HCT116 (cell line): ENCODE data around the gene DND1. TPM values are rescaled to one million over a fixed set of nuclear protein-coding genes. Genes with fewer than 3 reads are reported as not detected.

ENCODE experiments used
- ATAC-seq: fragments of 200-7000 bp; cut with Tn5 transposase; 2 replicates; pipeline ENCODE4 v1.9.1; 2020; ENCODE audit warnings: mild to moderate bottlenecking, moderate library complexity
- BruUV-seq: library from RNA; stranded (reverse); fragments of 400-500 nt; replicated peaks from 2 replicates; lab custom pipeline; 2021; lab: Mats Ljungman, UMichigan
- CTCF ChIA-PET: fragments of 300-600 bp; sonication (Branson Sonifier 250); formaldehyde crosslinking; loops from one replicate; lab custom pipeline; 2021; ENCODE audit warnings: antibody characterized with exemption; lab: Charles Lee
- POLR2A ChIA-PET: fragments of 300-600, 350-600 bp; sonication (Branson Sonifier 250); formaldehyde crosslinking; loops from one replicate; lab custom pipeline; 2021; ENCODE audit warnings: antibody characterized with exemption; lab: Charles Lee
- RAD21 ChIA-PET, 2 experiments: fragments of 300-600 bp; sonication (Branson Sonifier 250); formaldehyde crosslinking; loops; one replicate each; lab custom pipeline; 2023; ENCODE audit warnings: low total read pairs in 2 of 2; ENCODE audit not compliant: uncharacterized antibody in 2 of 2, unreplicated experiment in 2 of 2, low non-redundant PET in 1 of 2; lab: Charles Lee
- DNase-seq: peaks from one replicate; pipeline ENCODE4 v3.0.0-alpha.2; 2010; ENCODE audit warnings: low read depth, low spot score
- H2AFZ ChIP-seq: fragments of 200-600 bp; shearing (Covaris generic), sonication (generic); 2 replicates; pipeline ENCODE4 v1.6.1; 2017; ENCODE audit warnings: low read depth, mixed run types, mixed read lengths, antibody characterized with exemption, low read length; ENCODE audit not compliant: poor library complexity, severe bottlenecking
- H3K27ac ChIP-seq: 2 replicates; pipeline ENCODE4 v1.5.1; 2012; ENCODE audit warnings: low read depth, low read length
- H3K27me3 ChIP-seq: fragments of 200-600 bp; sonication (generic); 2 replicates; pipeline ENCODE4 v1.6.1; 2016; ENCODE audit warnings: mixed run types, low read length, mixed read lengths; ENCODE audit not compliant: insufficient read depth
- H3K36me3 ChIP-seq, 2 experiments: fragments of 200-500 bp in 1 of 2; fragments of 200-600 bp in 1 of 2; sonication (Bioruptor generic) in 1 of 2; sonication (generic) in 1 of 2; 2 replicates each; pipeline versions ENCODE4 v1.5.1 to v1.6.1; 2014 to 2016; ENCODE audit warnings: low read length in 2 of 2, inconsistent platforms in 1 of 2, mixed read lengths in 1 of 2, mixed run types in 1 of 2; ENCODE audit not compliant: insufficient read depth in 2 of 2, control insufficient read depth in 1 of 2
- H3K4me1 ChIP-seq, 2 experiments: fragments of 200-600 bp in 1 of 2; sonication (generic) in 1 of 2; 2 replicates each; pipeline versions ENCODE4 v1.5.1 to v1.6.1; 2012 to 2017; ENCODE audit warnings: low read length in 2 of 2, inconsistent platforms in 1 of 2, mild to moderate bottlenecking in 1 of 2, mixed read lengths in 1 of 2, mixed run types in 1 of 2, moderate library complexity in 1 of 2; ENCODE audit not compliant: insufficient read depth in 2 of 2, control insufficient read depth in 1 of 2
- H3K4me2 ChIP-seq: fragments of 200-600 bp; sonication (generic); 2 replicates; pipeline ENCODE4 v1.6.1; 2017; ENCODE audit warnings: mixed run types, low read length, mixed read lengths
- H3K4me3 ChIP-seq, 2 experiments: fragments of 200-600 bp in 1 of 2; sonication (generic) in 1 of 2; replicated peaks in 1 of 2; 2 replicates each; pipeline ENCODE4 v1.5.1; 2011 to 2016; ENCODE audit warnings: low read length in 2 of 2, control low read depth in 1 of 2, low read depth in 1 of 2, mild to moderate bottlenecking in 1 of 2, mixed read lengths in 1 of 2, mixed run types in 1 of 2
- H3K79me2 ChIP-seq: fragments of 200-600 bp; sonication (generic); 2 replicates; pipeline ENCODE4 v1.6.1; 2017; ENCODE audit warnings: mild to moderate bottlenecking, mixed run types, low read length, moderate library complexity, mixed read lengths; ENCODE audit not compliant: insufficient read depth
- H3K9ac ChIP-seq: fragments of 200-600 bp; sonication (generic); 2 replicates; pipeline ENCODE4 v1.6.1; 2016; ENCODE audit warnings: low read length, mixed read lengths
- H3K9me2 ChIP-seq: fragments of 200-600 bp; sonication (generic), shearing (Covaris generic); 2 replicates; pipeline ENCODE4 v1.6.1; 2017; ENCODE audit warnings: mixed run types, mild to moderate bottlenecking, moderate library complexity; ENCODE audit not compliant: insufficient read depth
- H3K9me3 ChIP-seq, 2 experiments: fragments of 200-500 bp in 1 of 2; fragments of 200-600 bp in 1 of 2; sonication (Bioruptor generic) in 1 of 2; sonication (generic) in 1 of 2; 2 replicates each; pipeline ENCODE4 v1.6.1; 2014 to 2017; ENCODE audit warnings: low read length in 2 of 2, mixed read lengths in 2 of 2, inconsistent platforms in 1 of 2, low read depth in 1 of 2, mild to moderate bottlenecking in 1 of 2, mixed run types in 1 of 2, moderate library complexity in 1 of 2; ENCODE audit not compliant: control insufficient read depth in 1 of 2, insufficient read depth in 1 of 2
- H4K20me1 ChIP-seq: fragments of 200-600 bp; sonication (generic), shearing (Covaris generic); 2 replicates; pipeline ENCODE4 v1.6.1; 2017; ENCODE audit warnings: mixed run types, mild to moderate bottlenecking, moderate library complexity; ENCODE audit not compliant: insufficient read depth
- ATF3 ChIP-seq: IDR thresholded peaks from 2 replicates; pipeline ENCODE4 v1.6.1; 2012
- CBX3 ChIP-seq: IDR thresholded peaks from 2 replicates; pipeline ENCODE4 v1.6.1; 2012; ENCODE audit warnings: low read depth
- CEBPB ChIP-seq: IDR thresholded peaks from 2 replicates; pipeline ENCODE4 v1.6.1; 2012; ENCODE audit warnings: low read depth
- CTCF ChIP-seq, 3 experiments: fragments of 200-600 bp in 1 of 3; sonication (generic) in 1 of 3; IDR thresholded peaks in 2 of 3; conservative IDR thresholded peaks in 1 of 3; 2 replicates each; pipeline ENCODE4 v1.5.1; 2012 to 2017; ENCODE audit warnings: low read depth in 2 of 3, low read length in 2 of 3, antibody characterized with exemption in 1 of 3, borderline replicate concordance in 1 of 3, control low read depth in 1 of 3, mild to moderate bottlenecking in 1 of 3, mixed read lengths in 1 of 3, mixed run types in 1 of 3, moderate library complexity in 1 of 3; ENCODE audit not compliant: insufficient read depth in 1 of 3
- EGR1 ChIP-seq: IDR thresholded peaks from 2 replicates; pipeline ENCODE4 v1.6.1; 2012; ENCODE audit warnings: low read depth
- ELF1 ChIP-seq: IDR thresholded peaks from 2 replicates; pipeline ENCODE4 v1.6.1; 2012; ENCODE audit warnings: low read depth, borderline replicate concordance
- EZH2 ChIP-seq: fragments of 200-600 bp; sonication (generic); IDR thresholded peaks from 2 replicates; pipeline ENCODE4 v1.6.1; 2017; ENCODE audit warnings: antibody characterized with exemption, mixed run types
- FOSL1 ChIP-seq: IDR thresholded peaks from 2 replicates; pipeline ENCODE4 v1.6.1; 2012; ENCODE audit warnings: low read depth
- JUND ChIP-seq: IDR thresholded peaks from 2 replicates; pipeline ENCODE4 v1.6.1; 2012
- POLR2A ChIP-seq: IDR thresholded peaks from 2 replicates; pipeline ENCODE4 v1.7.0; 2011; ENCODE audit warnings: borderline replicate concordance; ENCODE audit not compliant: insufficient read depth, insufficient read length; ENCODE audit errors: extremely low read depth
- POLR2AphosphoS5 ChIP-seq: IDR thresholded peaks from 2 replicates; pipeline ENCODE4 v1.6.1; 2011; ENCODE audit warnings: mild to moderate bottlenecking, low read depth, low read length, moderate library complexity
- RAD21 ChIP-seq: IDR thresholded peaks from 2 replicates; pipeline ENCODE4 v1.6.1; 2012; ENCODE audit warnings: low read depth, mild to moderate bottlenecking
- SP1 ChIP-seq: IDR thresholded peaks from 2 replicates; pipeline ENCODE4 v1.6.1; 2012; ENCODE audit warnings: low read depth
- TCF7L2 ChIP-seq: IDR thresholded peaks from 2 replicates; pipeline ENCODE4 v1.7.0; 2011; ENCODE audit warnings: borderline replicate concordance, inconsistent platforms; ENCODE audit not compliant: insufficient read depth, insufficient read length; ENCODE audit errors: extremely low read depth
- YY1 ChIP-seq: IDR thresholded peaks from 2 replicates; pipeline ENCODE4 v1.6.1; 2011; ENCODE audit warnings: low read length, low read depth, moderate library complexity, mild to moderate bottlenecking; ENCODE audit not compliant: insufficient replicate concordance; ENCODE audit errors: extremely low read depth
- ZBTB33 ChIP-seq: IDR thresholded peaks from 2 replicates; pipeline ENCODE4 v1.6.1; 2011; ENCODE audit warnings: mild to moderate bottlenecking, low read length, moderate library complexity; ENCODE audit not compliant: insufficient replicate concordance; ENCODE audit errors: extremely low read depth
- ZFX ChIP-seq: fragments of 450-650 bp; IDR thresholded peaks from 2 replicates; pipeline ENCODE4 v1.6.1; 2017
- ZNF274 ChIP-seq: fragments of 200-500 bp; sonication (Bioruptor generic); IDR thresholded peaks from 2 replicates; pipeline ENCODE4 v1.6.1; 2014; ENCODE audit warnings: mild to moderate bottlenecking, low read depth, low read length, inconsistent platforms
- intact Hi-C: fragments of 100-400 bp; cut with micrococcal nuclease; formaldehyde crosslinking; loops from 2 replicates; pipeline ENCODE4 v1.10.0; 2022
- total RNA-seq: library from RNA; stranded (reverse); gene quantifications from one replicate; pipeline ENCODE4 v1.2.1, GENCODE V29; 2021; ENCODE audit not compliant: unreplicated experiment

The DND1 gene
- total RNA-seq, 1 experiment from 2014 or later, result 2.3 TPM

- TF ChIP-seq ZNF274, result no peak
- no peak for TF ChIP-seq YY1
- TF ChIP-seq EZH2, result no peak
These were observed 42.3 kb downstream of the DND1 start (continued) for GRCh38 chr5:140631036-140631417.

- Histone ChIP-seq H3K4me2 (no peak overlapping the region), H3K4me3 (no peak overlapping the region)
These were observed 42.9 kb downstream of the DND1 start for GRCh38 chr5:140630292-140631035.

More at GRCh38 chr5:140630292-140631035, 42.9 kb downstream of the DND1 start:
- Histone ChIP-seq H3K9ac (no peak overlapping the region), H3K27ac (no peak overlapping the region), H4K20me1 (no peaks in the 10 kb centered on the region), H3K79me2 (no peaks in the 10 kb centered on the region), H2AFZ (no peak overlapping the region), H3K27me3 (no peaks in the 10 kb centered on the region), H3K4me1 (peaks cover 0 to 10% of the 10 kb centered on the region in 2 experiments; a peak in 2 of 4 replicates), H3K9me3 (no peaks in the 10 kb centered on the region), H3K9me2 (no peaks in the 10 kb centered on the region), H3K36me3 (no peaks in the 10 kb centered on the region)
- DNase-seq, result no peak
- no peak for TF ChIP-seq EGR1
- no peak for TF ChIP-seq ELF1
- no peak for TF ChIP-seq RAD21
- TF ChIP-seq CEBPB, result no peak
- TF ChIP-seq JUND, result no peak
- TF ChIP-seq SP1, result no peak
- no peak for TF ChIP-seq CTCF (IDR thresholded peaks at IDR 0.05 in 2 of 3, conservative IDR thresholded peaks at IDR 0.05 in 1 of 3; ENCODE audit: borderline replicate concordance in 1 of 3, insufficient read depth in 1 of 3, low read depth in 2 of 3, low read length in 2 of 3)
- no peak for TF ChIP-seq ZFX
- TF ChIP-seq FOSL1, result no peak
- TF ChIP-seq ATF3, result no peak
- TF ChIP-seq CBX3, result no peak
- no peak for TF ChIP-seq TCF7L2
- no peak for TF ChIP-seq POLR2AphosphoS5
- TF ChIP-seq POLR2A, result no peak
- no peak for TF ChIP-seq ZBTB33
- CTCF ChIA-PET, result interaction anchor here (1.3 kb wide), 1 partner anchor 258 kb away, joined by 3 read pairs; no protein-coding TSS in a partner anchor
- no peak for ATAC-seq
- intact Hi-C loops, result no loop called here
- BruUV-seq, result no TSS peak
- RAD21 ChIA-PET, result no interaction called here
- POLR2A ChIA-PET, result no interaction called here
